Brain microvascular endothelial cell (primary cell): Measurements from ENCODE around the gene ARRDC2.
A peak's percentile ranks its signal among the peaks of the same experiment; 100 is the strongest.

Source experiments
- DNase-seq: peaks from one replicate; pipeline ENCODE4 v3.0.0-alpha.2; 2020
- H3K27ac ChIP-seq: fragments of 250-450 bp; sonication (Bioruptor Pico); 2 replicates; pipeline ENCODE4 v1.5.1; 2020; ENCODE audit warnings: mild to moderate bottlenecking, moderate library complexity
- H3K27me3 ChIP-seq: fragments of 250-450 bp; sonication (Bioruptor Pico); replicated peaks from 2 replicates; pipeline ENCODE4 v1.5.1; 2020; ENCODE audit warnings: mild to moderate bottlenecking
- H3K36me3 ChIP-seq: fragments of 250-450 bp; sonication (Bioruptor Pico); replicated peaks from 2 replicates; pipeline ENCODE4 v1.5.1; 2020; ENCODE audit warnings: mild to moderate bottlenecking
- H3K4me3 ChIP-seq: 2 replicates; pipeline ENCODE4 v1.5.1; 2011; ENCODE audit warnings: low read depth, mild to moderate bottlenecking, control low read depth, low read length, moderate library complexity
- in situ Hi-C: cut with HindIII; loops from 2 replicates; pipeline ENCODE4 v1.10.0; 2017; ENCODE audit warnings: low sequenced_read_pairs, low pct_ligation_motif_present
- TF ChIP-seq, protein P1 (sequence below): IDR thresholded peaks from 2 replicates; pipeline ENCODE4 v1.5.1; 2011; ENCODE audit warnings: low read depth, mild to moderate bottlenecking, moderate library complexity, low read length, control low read depth, inconsistent platforms; ENCODE audit errors: missing control alignments

Gene ARRDC2

DNA sequence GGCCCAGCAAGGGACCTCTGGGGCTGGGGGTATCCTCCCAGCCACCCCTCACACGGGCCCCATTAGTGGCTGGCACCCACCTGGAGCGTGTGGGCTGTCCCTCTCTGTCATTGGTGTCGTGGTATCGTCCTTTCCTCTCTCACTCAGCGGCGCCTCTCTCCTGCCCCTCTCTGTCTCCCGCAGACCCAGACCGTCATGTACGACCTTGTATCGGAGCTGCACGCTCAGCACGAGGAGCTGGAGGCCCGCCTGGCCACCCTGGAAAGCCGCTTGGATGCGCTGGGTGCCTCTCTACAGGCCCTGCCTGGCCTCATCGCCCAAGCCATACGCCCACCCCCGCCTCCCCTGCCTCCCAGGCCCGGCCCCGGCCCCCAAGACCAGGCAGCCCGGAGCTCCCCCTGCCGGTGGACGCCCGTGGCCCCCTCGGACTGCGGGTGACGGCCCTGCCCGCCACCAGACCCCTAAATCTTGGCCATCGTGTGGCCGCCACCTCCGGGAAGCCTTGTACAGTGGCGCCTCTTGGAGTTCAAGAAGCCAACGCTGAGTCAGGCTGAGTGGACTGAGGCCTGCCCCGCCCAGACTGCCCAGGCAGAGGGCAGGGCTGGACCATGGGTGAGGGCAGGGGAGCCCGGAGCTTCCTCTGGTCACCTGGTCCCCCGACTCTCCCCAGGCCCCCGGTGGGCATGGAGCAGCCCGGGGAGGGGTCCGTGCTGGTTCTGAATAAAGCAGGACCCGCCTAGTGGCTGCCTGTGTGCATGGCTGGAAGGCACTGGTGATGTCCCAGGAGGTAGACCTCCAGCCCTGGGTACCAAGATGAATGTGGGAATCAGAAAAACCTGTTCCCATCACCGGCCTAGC lies 9.8 kb upstream of the ARRDC2 start:
- DNase-seq: no peak
- no peaks in the 10 kb centered on the region for H3K27me3 ChIP-seq
- in situ Hi-C loops: no loop called here

DNA sequence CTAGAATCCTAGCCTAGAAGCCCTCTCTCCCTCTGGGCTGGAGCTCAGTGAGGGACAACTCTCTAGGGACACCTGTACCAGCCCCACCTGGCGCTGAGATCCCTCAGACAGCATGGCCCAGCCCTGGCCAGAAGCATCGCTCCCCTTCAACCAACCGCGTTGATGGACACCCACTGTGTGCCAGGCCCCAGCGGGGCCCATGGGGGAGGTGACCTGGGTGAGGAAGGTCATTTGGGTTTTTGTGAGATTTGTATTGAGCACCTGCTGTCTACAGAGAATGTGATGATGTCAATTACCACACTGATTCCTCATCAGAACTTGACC lies 9.2 kb upstream of the ARRDC2 start:
- H3K36me3 ChIP-seq: no peaks in the 10 kb centered on the region
- no peak overlapping the region for H3K27ac ChIP-seq
- no peaks in the 10 kb centered on the region for H3K27me3 ChIP-seq
- no peak overlapping the region for H3K4me3 ChIP-seq
- in situ Hi-C loops: no loop called here
- DNase-seq: no peak
- TF ChIP-seq, protein P1, sequence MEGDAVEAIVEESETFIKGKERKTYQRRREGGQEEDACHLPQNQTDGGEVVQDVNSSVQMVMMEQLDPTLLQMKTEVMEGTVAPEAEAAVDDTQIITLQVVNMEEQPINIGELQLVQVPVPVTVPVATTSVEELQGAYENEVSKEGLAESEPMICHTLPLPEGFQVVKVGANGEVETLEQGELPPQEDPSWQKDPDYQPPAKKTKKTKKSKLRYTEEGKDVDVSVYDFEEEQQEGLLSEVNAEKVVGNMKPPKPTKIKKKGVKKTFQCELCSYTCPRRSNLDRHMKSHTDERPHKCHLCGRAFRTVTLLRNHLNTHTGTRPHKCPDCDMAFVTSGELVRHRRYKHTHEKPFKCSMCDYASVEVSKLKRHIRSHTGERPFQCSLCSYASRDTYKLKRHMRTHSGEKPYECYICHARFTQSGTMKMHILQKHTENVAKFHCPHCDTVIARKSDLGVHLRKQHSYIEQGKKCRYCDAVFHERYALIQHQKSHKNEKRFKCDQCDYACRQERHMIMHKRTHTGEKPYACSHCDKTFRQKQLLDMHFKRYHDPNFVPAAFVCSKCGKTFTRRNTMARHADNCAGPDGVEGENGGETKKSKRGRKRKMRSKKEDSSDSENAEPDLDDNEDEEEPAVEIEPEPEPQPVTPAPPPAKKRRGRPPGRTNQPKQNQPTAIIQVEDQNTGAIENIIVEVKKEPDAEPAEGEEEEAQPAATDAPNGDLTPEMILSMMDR: no peak

More for the DNA sequence above, 9.8 kb upstream of the ARRDC2 start:
- no peaks in the 10 kb centered on the region for H3K36me3 ChIP-seq
- no peak overlapping the region for H3K27ac ChIP-seq
- no peak overlapping the region for H3K4me3 ChIP-seq
- TF ChIP-seq, protein P1: peak; percentile 37

DNA sequence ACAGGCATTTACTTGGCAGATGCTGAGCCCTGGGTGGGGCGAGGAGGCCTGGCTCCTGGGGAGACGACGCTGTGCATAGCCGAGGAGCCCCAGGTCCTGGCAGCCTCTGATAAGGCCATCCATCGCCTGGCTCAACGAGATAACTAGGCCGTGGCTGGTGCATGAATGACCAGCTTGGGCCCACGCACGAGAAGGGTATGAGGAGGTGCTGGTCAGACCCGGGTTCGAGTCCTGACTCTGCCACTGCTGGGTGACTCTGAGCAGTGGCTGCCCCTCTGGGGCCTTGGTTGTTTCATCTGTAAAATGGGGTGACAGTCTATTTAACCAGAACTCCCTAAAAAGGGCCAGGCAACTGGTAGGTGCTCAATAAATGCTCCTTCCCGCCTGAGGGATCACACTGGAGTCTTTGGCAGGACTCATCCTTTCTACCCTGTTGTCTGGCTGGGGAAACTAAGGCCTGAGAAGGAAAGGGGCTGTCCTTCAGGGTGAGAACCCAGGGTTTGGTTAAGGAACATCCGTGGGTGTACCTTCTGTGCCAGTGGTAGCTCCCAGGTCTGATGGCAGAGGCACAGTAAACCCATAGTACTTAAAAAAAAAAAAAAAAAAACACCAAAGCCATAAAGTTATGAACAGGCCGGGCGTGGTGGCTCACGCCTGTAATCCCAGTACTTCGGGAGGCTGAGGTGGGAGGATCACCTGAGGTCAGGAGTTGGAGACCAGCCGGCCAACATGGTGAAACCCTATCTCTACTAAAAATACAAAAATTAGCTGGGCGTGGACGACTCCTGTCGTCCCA lies 8.1 kb upstream of the ARRDC2 start:
- Histone ChIP-seq H3K27me3 (no peaks in the 10 kb centered on the region), H3K36me3 (no peaks in the 10 kb centered on the region), H3K4me3 (no peak overlapping the region), H3K27ac (no peak overlapping the region)
- no peak for DNase-seq
- TF ChIP-seq, protein P1: no peak
- in situ Hi-C loops: no loop called here

DNA sequence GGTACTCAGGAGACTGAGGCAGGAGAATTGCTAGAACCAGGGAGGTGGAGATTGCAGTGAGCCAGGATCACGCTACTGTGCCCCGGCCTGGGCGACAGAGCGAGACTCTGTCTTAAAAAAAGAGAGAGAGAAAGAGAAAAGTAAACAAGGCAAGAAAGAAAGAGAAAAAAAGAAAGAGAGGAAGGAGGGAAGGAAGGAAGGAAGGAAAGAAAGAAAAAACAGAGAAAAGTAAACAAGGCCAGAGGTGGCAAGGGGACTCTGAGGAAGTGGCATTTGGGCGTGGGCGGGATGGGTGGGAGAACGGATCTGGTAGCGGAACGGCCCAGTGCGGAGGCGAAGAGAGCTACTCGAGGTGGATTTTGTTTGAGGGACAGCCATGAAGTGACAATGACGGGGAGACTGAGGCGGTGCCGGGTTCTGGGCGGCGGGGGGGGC lies 7.5 kb upstream of the ARRDC2 start:
- in situ Hi-C loops: no loop called here
- peak overlapping the region; percentile 64 for H3K4me3 ChIP-seq
- TF ChIP-seq, protein P1: no peak
- no peak for DNase-seq
- H3K27me3 ChIP-seq: no peaks in the 10 kb centered on the region
- no peaks in the 10 kb centered on the region for H3K36me3 ChIP-seq
- H3K27ac ChIP-seq: peak overlapping the region; percentile 56

DNA sequence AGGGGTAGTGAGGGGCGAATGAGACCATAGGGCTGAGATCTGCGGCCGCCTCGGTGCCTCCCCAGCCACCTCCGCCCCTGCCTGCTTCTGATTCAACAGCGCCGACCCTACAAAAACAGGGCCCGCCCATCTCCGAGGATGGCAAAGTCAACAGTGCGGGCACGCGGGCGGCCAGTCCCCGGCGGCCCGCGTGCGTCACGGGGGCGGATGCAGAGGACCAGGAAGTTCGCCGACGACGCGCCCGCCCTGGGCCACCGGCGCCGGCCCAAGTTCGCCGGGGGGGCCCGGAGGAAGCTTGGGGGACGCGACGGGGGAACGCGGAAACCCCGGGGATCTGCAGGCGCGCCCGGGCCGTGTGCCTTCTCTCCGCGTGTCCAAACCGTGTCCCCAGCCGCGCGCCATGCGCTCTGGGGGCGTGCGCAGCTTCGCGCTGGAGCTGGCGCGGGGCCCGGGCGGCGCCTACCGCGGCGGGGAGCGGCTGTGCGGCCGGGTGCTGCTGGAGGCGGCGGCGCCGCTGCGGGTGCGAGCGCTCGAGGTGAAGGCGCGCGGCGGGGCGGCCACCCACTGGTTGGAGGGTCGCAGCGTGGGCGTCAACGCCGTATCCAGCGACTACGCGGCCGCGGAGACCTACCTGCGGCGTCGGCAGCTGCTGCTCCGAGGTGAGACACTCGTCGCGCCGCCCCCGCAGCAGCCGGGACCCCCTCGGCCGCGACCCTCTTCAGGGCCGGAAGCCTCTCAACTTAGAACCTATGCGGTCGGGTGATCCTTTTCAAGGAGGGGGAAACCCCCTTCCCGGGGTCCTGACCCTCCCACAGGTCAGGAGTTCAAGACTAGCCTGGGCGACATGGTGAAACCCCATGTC lies 6.8 kb upstream of the ARRDC2 start:
- TF ChIP-seq, protein P1: no peak
- peak; percentile 69 for DNase-seq
- in situ Hi-C loops: no loop called here
- Histone ChIP-seq H3K36me3 (no peaks in the 10 kb centered on the region), H3K27ac (peak overlapping the region; percentile 56), H3K4me3 (peak overlapping the region; percentile 64), H3K27me3 (no peaks in the 10 kb centered on the region)
